ENCODE measurements around the gene SLC4A1AP. TPM values are rescaled to one million over a fixed set of nuclear protein-coding genes. Genes with fewer than 3 reads are reported as not detected.
"Not testable (repeated sequence)": the region's sequence is repeated elsewhere in the genome, so short reads cannot be mapped to it uniquely, and the experiment has no call there.

The SLC4A1AP gene
- total RNA-seq, 2 experiments from 2014 or later = 22.7 to 23.5 TPM

- H3K4me3 Mint-ChIP-seq = no peak overlapping the region
These were observed 8.3 kb upstream of the SLC4A1AP start for GRCh38 chr2:27655155-27655951.

GRCh38 chr2:27661371-27661770 is 2.3 kb upstream of the SLC4A1AP start:
- Mint-ChIP-seq H3K36me3 (ENCODE audit: low read depth) (peaks cover 35% of the 10 kb centered on the region), H3K27me3 (no peaks in the 10 kb centered on the region), H3K4me3 (peak overlapping the region; percentile 100), H3K4me1 (peaks cover 42% of the 10 kb centered on the region), H3K9me3 (no peaks in the 10 kb centered on the region), H3K27ac (no peak overlapping the region)
- ChIA-PET CTCF (interaction anchor here (7.1 kb wide), 1 partner anchor 22 kb away, joined by 56 read pairs; no protein-coding TSS in a partner anchor), POLR2A (no interaction called here)
- no peak for DNase-seq

More at GRCh38 chr2:27655155-27655951, 8.3 kb upstream of the SLC4A1AP start:
- CTCF ChIA-PET = interaction anchor here (0.6 to 3.1 kb wide), 5 partner anchors 12 to 73 kb away, joined by 3 to 9 read pairs (median 5); no protein-coding TSS in a partner anchor
- Mint-ChIP-seq H3K4me1 (peaks cover 2% of the 10 kb centered on the region), H3K27me3 (no peaks in the 10 kb centered on the region), H3K9me3 (no peaks in the 10 kb centered on the region), H3K36me3 (ENCODE audit: low read depth) (peaks cover 49% of the 10 kb centered on the region), H3K27ac (no peak overlapping the region)
- POLR2A ChIA-PET = interaction anchor here (0.6 kb wide), 1 partner anchor 16 kb away, joined by 5 read pairs; no protein-coding TSS in a partner anchor
- no peak for DNase-seq

GRCh38 chr2:27664154-27664574 is 475 bp downstream of the SLC4A1AP start:
- Mint-ChIP-seq H3K27ac (peak overlapping the region; percentile 100), H3K36me3 (ENCODE audit: low read depth) (peaks cover 38% of the 10 kb centered on the region), H3K4me3 (peak overlapping the region; percentile 100), H3K4me1 (peaks cover 47% of the 10 kb centered on the region), H3K9me3 (no peaks in the 10 kb centered on the region), H3K27me3 (no peaks in the 10 kb centered on the region)
- CTCF ChIA-PET = interaction anchor here (1.2 to 7.1 kb wide), 2 partner anchors 19 to 293 kb away, joined by 3 to 56 read pairs; no protein-coding TSS in a partner anchor
- DNase-seq = no peak
- POLR2A ChIA-PET = no interaction called here

- H3K4me1 Mint-ChIP-seq = peaks cover 47% of the 10 kb centered on the region
- DNase-seq = no peak
- H3K36me3 Mint-ChIP-seq (ENCODE audit: low read depth) = peaks cover 36% of the 10 kb centered on the region
- ChIA-PET POLR2A (no interaction called here), CTCF (interaction anchor here (0.6 to 7.1 kb wide), 2 partner anchors 19 to 461 kb away, joined by 4 to 56 read pairs; no protein-coding TSS in a partner anchor)
- peak overlapping the region; percentile 100 for H3K27ac Mint-ChIP-seq
- H3K4me3 Mint-ChIP-seq = peak overlapping the region; percentile 100
- no peaks in the 10 kb centered on the region for H3K9me3 Mint-ChIP-seq
- no peaks in the 10 kb centered on the region for H3K27me3 Mint-ChIP-seq
These were observed 1.1 kb downstream of the SLC4A1AP start for GRCh38 chr2:27664622-27665363.

GRCh38 chr2:27667446-27667845 is 3.8 kb downstream of the SLC4A1AP start:
- POLR2A ChIA-PET = no interaction called here
- peaks cover 34% of the 10 kb centered on the region for H3K36me3 Mint-ChIP-seq (ENCODE audit: low read depth)
- H3K4me3 Mint-ChIP-seq = no peak overlapping the region
- CTCF ChIA-PET = interaction anchor here (2.3 kb wide), 1 partner anchor 16 kb away, joined by 12 read pairs; no protein-coding TSS in a partner anchor
- H3K27me3 Mint-ChIP-seq = no peaks in the 10 kb centered on the region
- no peak for DNase-seq
- no peaks in the 10 kb centered on the region for H3K9me3 Mint-ChIP-seq
- H3K27ac Mint-ChIP-seq = no peak overlapping the region
- H3K4me1 Mint-ChIP-seq = peaks cover 33% of the 10 kb centered on the region

- Mint-ChIP-seq H3K4me3 (no peak overlapping the region), H3K27ac (no peak overlapping the region), H3K36me3 (ENCODE audit: low read depth) (peaks cover 42% of the 10 kb centered on the region), H3K27me3 (no peaks in the 10 kb centered on the region), H3K4me1 (peaks cover 7% of the 10 kb centered on the region), H3K9me3 (no peaks in the 10 kb centered on the region)
- ChIA-PET CTCF (interaction anchor here (1.3 kb wide), 1 partner anchor 11 kb away, joined by 5 read pairs; no protein-coding TSS in a partner anchor), POLR2A (interaction anchor here (0.7 kb wide), 1 partner anchor 563 kb away, joined by 3 read pairs; no protein-coding TSS in a partner anchor)
- no peak for DNase-seq
These were observed 7.5 kb downstream of the SLC4A1AP start for GRCh38 chr2:27671235-27671634.

GRCh38 chr2:27672723-27673486 is 9.2 kb downstream of the SLC4A1AP start:
- POLR2A ChIA-PET = no interaction called here
- Mint-ChIP-seq H3K27me3 (no peaks in the 10 kb centered on the region), H3K36me3 (ENCODE audit: low read depth) (peaks cover 41% of the 10 kb centered on the region), H3K9me3 (no peaks in the 10 kb centered on the region), H3K4me1 (peaks cover 1% of the 10 kb centered on the region), H3K4me3 (no peak overlapping the region), H3K27ac (no peak overlapping the region)
- CTCF ChIA-PET = interaction anchor here (0.7 to 1.9 kb wide), 4 partner anchors 10 to 27 kb away, joined by 3 to 9 read pairs (median 6); no protein-coding TSS in a partner anchor
- DNase-seq = no peak

- H3K27me3 Mint-ChIP-seq = no peaks in the 10 kb centered on the region
- H3K27ac Mint-ChIP-seq = no peak overlapping the region
- H3K4me1 Mint-ChIP-seq = peaks cover 25% of the 10 kb centered on the region
- POLR2A ChIA-PET = interaction anchor here (0.7 kb wide), 1 partner anchor 806 kb away, joined by 3 read pairs; no protein-coding TSS in a partner anchor
- H3K9me3 Mint-ChIP-seq = no peaks in the 10 kb centered on the region
- H3K36me3 Mint-ChIP-seq (ENCODE audit: low read depth) = peaks cover 25% of the 10 kb centered on the region
- CTCF ChIA-PET = interaction anchor here (0.6 to 1.3 kb wide), 3 partner anchors 311 to 945 kb away, joined by 3 to 5 read pairs (median 3); no protein-coding TSS in a partner anchor
- no peak for DNase-seq
- H3K4me3 Mint-ChIP-seq = no peak overlapping the region
These were observed 16.9 kb downstream of the SLC4A1AP start for GRCh38 chr2:27680571-27680970.

- DNase-seq = no peak
- Mint-ChIP-seq H3K27ac (no peak overlapping the region), H3K27me3 (no peaks in the 10 kb centered on the region), H3K4me3 (no peak overlapping the region), H3K36me3 (ENCODE audit: low read depth) (peaks cover 28% of the 10 kb centered on the region), H3K9me3 (no peaks in the 10 kb centered on the region), H3K4me1 (peaks cover 26% of the 10 kb centered on the region)
- CTCF ChIA-PET = interaction anchor here (0.6 to 4.4 kb wide), 10 partner anchors 10 to 272 kb away, joined by 3 to 56 read pairs (median 9); partner anchors contain the start of genes PPM1G, SLC4A1AP and SUPT7L
- POLR2A ChIA-PET = no interaction called here
These were observed 18.2 kb downstream of the SLC4A1AP start for GRCh38 chr2:27681841-27682240.

- H3K4me3 Mint-ChIP-seq, DNase-seq, H3K27me3 Mint-ChIP-seq, POLR2A ChIA-PET, H3K9me3 Mint-ChIP-seq, H3K27ac Mint-ChIP-seq: not testable (repeated sequence)
- Mint-ChIP-seq H3K36me3 (ENCODE audit: low read depth) (peaks cover 26% of the 10 kb centered on the region), H3K4me1 (peaks cover 26% of the 10 kb centered on the region)
- CTCF ChIA-PET = interaction anchor here (0.6 to 4.4 kb wide), 28 partner anchors 11 to 832 kb away, joined by 3 to 56 read pairs (median 4); partner anchors contain the start of genes PPM1G, SLC4A1AP, SUPT7L and ZNF513
These were observed 18.7 kb downstream of the SLC4A1AP start for GRCh38 chr2:27682334-27682771.

GRCh38 chr2:27683390-27684071 is 19.8 kb downstream of the SLC4A1AP start:
- ChIA-PET POLR2A (no interaction called here), CTCF (interaction anchor here (0.5 to 4.4 kb wide), 63 partner anchors 8 to 772 kb away, joined by 3 to 56 read pairs (median 4); partner anchors contain the start of genes CCDC121, GPN1, GTF3C2 and NRBP1)
- no peaks in the 10 kb centered on the region for H3K27me3 Mint-ChIP-seq
- peaks cover 26% of the 10 kb centered on the region for H3K36me3 Mint-ChIP-seq (ENCODE audit: low read depth)
- H3K4me1 Mint-ChIP-seq = peaks cover 26% of the 10 kb centered on the region
- peak; percentile 96 for DNase-seq
- no peaks in the 10 kb centered on the region for H3K9me3 Mint-ChIP-seq
- H3K4me3 Mint-ChIP-seq = no peak overlapping the region
- H3K27ac Mint-ChIP-seq = peak overlapping the region; percentile 82
